H9 (cell line): ENCODE measurements around the gene SMARCC2. TPM values are rescaled to one million over a fixed set of nuclear protein-coding genes. Genes with fewer than 3 reads are reported as not detected.

ENCODE experiments used
- DNase-seq: peaks from one replicate; pipeline ENCODE4 v3.0.0-alpha.2; 2017
- H2AFZ ChIP-seq: one replicate; pipeline ENCODE4 v1.6.1; 2013; ENCODE audit warnings: mild to moderate bottlenecking, low read length, control low read depth, moderate library complexity
- H2AK5ac ChIP-seq: 2 replicates; pipeline ENCODE4 v1.6.1; 2013; ENCODE audit warnings: low read length, control low read depth, mixed read lengths; ENCODE audit not compliant: insufficient read length
- H2BK120ac ChIP-seq: one replicate; pipeline ENCODE4 v1.6.1; 2013; ENCODE audit warnings: low read depth, mild to moderate bottlenecking, low read length, control low read depth, inconsistent platforms; ENCODE audit not compliant: poor library complexity, severe bottlenecking
- H2BK12ac ChIP-seq: 2 replicates; pipeline ENCODE4 v1.6.1; 2013; ENCODE audit warnings: low read length, control low read depth, mixed read lengths, low read depth; ENCODE audit not compliant: insufficient read length
- H2BK15ac ChIP-seq: 2 replicates; pipeline ENCODE4 v1.6.1; 2013; ENCODE audit warnings: low read depth, low read length, control low read depth
- H2BK20ac ChIP-seq: one replicate; pipeline ENCODE4 v1.6.1; 2013; ENCODE audit warnings: low read depth, mild to moderate bottlenecking, low read length, control low read depth, inconsistent platforms; ENCODE audit not compliant: poor library complexity, severe bottlenecking
- H2BK5ac ChIP-seq: 2 replicates; pipeline ENCODE4 v1.6.1; 2013; ENCODE audit warnings: low read length, control low read depth, mixed read lengths; ENCODE audit not compliant: insufficient read length
- H3K14ac ChIP-seq: 2 replicates; pipeline ENCODE4 v1.6.1; 2013; ENCODE audit warnings: low read length, control low read depth; ENCODE audit not compliant: insufficient read depth
- H3K18ac ChIP-seq: 2 replicates; pipeline ENCODE4 v1.6.1; 2013; ENCODE audit warnings: low read depth, mild to moderate bottlenecking, mixed read lengths, low read length, control low read depth; ENCODE audit not compliant: insufficient read length
- H3K23ac ChIP-seq: 2 replicates; pipeline ENCODE4 v1.6.1; 2013; ENCODE audit warnings: low read length, control low read depth, mixed read lengths, low read depth; ENCODE audit not compliant: insufficient read length
- H3K23me2 ChIP-seq: 2 replicates; pipeline ENCODE4 v1.6.1; 2013; ENCODE audit warnings: low read depth, mild to moderate bottlenecking, mixed read lengths, low read length, control low read depth; ENCODE audit not compliant: insufficient read length, poor library complexity, severe bottlenecking
- H3K27ac ChIP-seq: 2 replicates; pipeline ENCODE4 v1.5.1; 2013; ENCODE audit warnings: low read length, control low read depth, mixed read lengths, low read depth; ENCODE audit not compliant: insufficient read length
- H3K27me3 ChIP-seq: 2 replicates; pipeline ENCODE4 v1.6.1; 2013; ENCODE audit warnings: low read length, control low read depth, inconsistent platforms; ENCODE audit not compliant: insufficient read depth
- H3K4ac ChIP-seq: 2 replicates; pipeline ENCODE4 v1.6.1; 2013; ENCODE audit warnings: low read depth, mild to moderate bottlenecking, control low read depth, inconsistent platforms, low read length, moderate library complexity
- H3K4me1 ChIP-seq: 2 replicates; pipeline ENCODE4 v1.6.1; 2013; ENCODE audit warnings: low read length, control low read depth, inconsistent platforms; ENCODE audit not compliant: insufficient read depth
- H3K4me2 ChIP-seq: 2 replicates; pipeline ENCODE4 v1.6.1; 2013; ENCODE audit warnings: low read length, control low read depth, mixed read lengths; ENCODE audit not compliant: insufficient read length, insufficient read depth
- H3K56ac ChIP-seq: 2 replicates; pipeline ENCODE4 v1.6.1; 2013; ENCODE audit warnings: low read depth, mild to moderate bottlenecking, mixed read lengths, low read length, control low read depth; ENCODE audit not compliant: insufficient read length
- H3K79me1 ChIP-seq: 2 replicates; pipeline ENCODE4 v1.6.1; 2013; ENCODE audit warnings: low read depth, mild to moderate bottlenecking, moderate library complexity, low read length, control low read depth, inconsistent platforms; ENCODE audit not compliant: insufficient read depth, poor library complexity, severe bottlenecking
- H3K79me2 ChIP-seq: 2 replicates; pipeline ENCODE4 v1.6.1; 2013; ENCODE audit warnings: low read length, control low read depth, inconsistent platforms; ENCODE audit not compliant: insufficient read depth
- H3K9ac ChIP-seq: 2 replicates; pipeline ENCODE4 v1.6.1; 2013; ENCODE audit warnings: low read length, control low read depth, mixed read lengths; ENCODE audit not compliant: insufficient read length; ENCODE audit errors: extremely low read depth
- H3K9me3 ChIP-seq: one replicate; pipeline ENCODE4 v1.6.1; 2013; ENCODE audit warnings: low read depth, low read length, inconsistent platforms; ENCODE audit not compliant: control insufficient read depth
- H3T11ph ChIP-seq: one replicate; pipeline ENCODE4 v1.6.1; 2013; ENCODE audit warnings: mild to moderate bottlenecking, low read length, control low read depth, inconsistent platforms
- H4K20me1 ChIP-seq: one replicate; pipeline ENCODE4 v1.6.1; 2013; ENCODE audit not compliant: control insufficient read depth, insufficient read length, insufficient read depth
- H4K5ac ChIP-seq: 2 replicates; pipeline ENCODE4 v1.6.1; 2013; ENCODE audit warnings: low read depth, mild to moderate bottlenecking, mixed read lengths, low read length, control low read depth; ENCODE audit not compliant: insufficient read length
- H4K8ac ChIP-seq: replicated peaks from 2 replicates; pipeline ENCODE4 v1.6.1; 2013; ENCODE audit warnings: low read length, control low read depth, mixed read lengths, low read depth; ENCODE audit not compliant: insufficient read length
- H4K91ac ChIP-seq: 2 replicates; pipeline ENCODE4 v1.6.1; 2013; ENCODE audit warnings: low read depth, mild to moderate bottlenecking, moderate library complexity, mixed read lengths, low read length, control low read depth; ENCODE audit not compliant: insufficient read length
- H3K27ac Mint-ChIP-seq, 3 experiments: 2 replicates in 2 of 3; 3 replicates in 1 of 3; pipeline ENCODE4 v1.8.0; 2020 to 2021; ENCODE audit warnings: mixed read lengths in 3 of 3, mild to moderate bottlenecking in 1 of 3, moderate library complexity in 1 of 3
- H3K27me3 Mint-ChIP-seq: 2 replicates; pipeline ENCODE4 v1.8.0; 2021; ENCODE audit warnings: low read depth, mild to moderate bottlenecking, moderate library complexity, mixed read lengths
- H3K36me3 Mint-ChIP-seq, 3 experiments: 2 replicates in 2 of 3; 3 replicates in 1 of 3; pipeline ENCODE4 v1.8.0; 2020 to 2021; ENCODE audit warnings: low read depth in 3 of 3, mixed read lengths in 3 of 3; ENCODE audit not compliant: insufficient read depth in 1 of 3
- H3K4me1 Mint-ChIP-seq, 2 experiments: 2 replicates each; pipeline ENCODE4 v1.8.0; 2020; ENCODE audit warnings: mixed read lengths in 2 of 2
- H3K4me3 Mint-ChIP-seq, 2 experiments: 2 replicates in 1 of 2; 3 replicates in 1 of 2; pipeline ENCODE4 v1.8.0; 2020 to 2021; ENCODE audit warnings: mild to moderate bottlenecking in 2 of 2, mixed read lengths in 2 of 2, moderate library complexity in 1 of 2
- H3K9me3 Mint-ChIP-seq, 2 experiments: 2 replicates in 1 of 2; 3 replicates in 1 of 2; pipeline ENCODE4 v1.8.0; 2020; ENCODE audit warnings: mild to moderate bottlenecking in 2 of 2, mixed read lengths in 2 of 2, moderate library complexity in 1 of 2
- WGBS: extraction: QIAGEN DNeasy Blood & Tissue Kit; methylation state at CpG from one replicate; pipeline ENCODE4 v1.1.7; 2013; ENCODE audit warnings: missing lambda C conversion rate, low lambda C conversion rate, mixed read lengths; ENCODE audit not compliant: insufficient read length; ENCODE audit errors: extremely low coverage; 5-methylcytosine and 5-hydroxymethylcytosine counted together
- total RNA-seq: library from RNA; stranded (reverse); gene quantifications from 2 replicates; pipeline ENCODE4 v1.2.1, GENCODE V29; 2021
- TF ChIP-seq, protein P1 (sequence below): fragments of 200-600 bp; sonication (generic); conservative IDR thresholded peaks from 3 replicates; pipeline ENCODE4 v1.8.0; 2021; ENCODE audit warnings: antibody characterized with exemption, mild to moderate bottlenecking

The SMARCC2 gene
- total RNA-seq, 1 experiment from 2014 or later = 86.9 TPM

DNA sequence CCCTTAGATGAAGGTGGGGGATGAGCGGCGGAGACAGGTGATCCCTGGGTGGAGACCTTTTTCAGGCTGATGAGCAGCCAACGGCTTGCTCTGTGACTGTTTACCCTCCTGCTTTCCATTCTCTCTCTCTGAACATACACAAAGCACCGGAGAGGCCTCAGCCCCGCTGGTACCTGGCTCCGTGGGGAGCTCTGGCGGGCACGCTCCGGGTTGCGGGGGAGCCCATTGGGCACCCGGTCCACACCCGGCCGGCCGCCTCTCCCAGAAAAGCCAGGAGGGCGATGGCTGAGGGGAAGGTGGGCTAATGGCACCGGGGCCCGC is 545 bp downstream of the SMARCC2 start:
- Histone ChIP-seq H3K56ac (no peak overlapping the region), H4K5ac (no peak overlapping the region), H2BK120ac (no peak overlapping the region), H3K4me2 (peak overlapping the region; percentile 79), H4K91ac (no peak overlapping the region), H3K4me1 (peaks cover 8% of the 10 kb centered on the region), H3K79me2 (peaks cover 8% of the 10 kb centered on the region; the same call in 1 of the 2 replicates), H2BK20ac (no peak overlapping the region), H3K4ac (no peak overlapping the region), H2AK5ac (no peak overlapping the region), H2BK12ac (no peak overlapping the region), H4K8ac (no peak overlapping the region), H2AFZ (no peak overlapping the region), H3K14ac (0 out of 2 replicates have a peak overlapping the region, but pooled peaks have one; percentile 6), H3K18ac (no peak overlapping the region), H3K23me2 (peaks cover 12% of the 10 kb centered on the region), H2BK15ac (no peak overlapping the region), H3T11ph (no peak overlapping the region), H3K79me1 (peaks cover 6% of the 10 kb centered on the region), H4K20me1 (no peaks in the 10 kb centered on the region), H3K9me3 (no peaks in the 10 kb centered on the region), H3K23ac (no peak overlapping the region), H3K27me3 (no peaks in the 10 kb centered on the region), H3K9ac (peak overlapping the region; percentile 56), H2BK5ac (no peak overlapping the region), H3K27ac (no peak overlapping the region)
- Mint-ChIP-seq H3K27me3 (peaks cover 3% of the 10 kb centered on the region; the same call in 1 of the 2 replicates), H3K27ac (peak overlapping the region; percentile 82 to 97 (median 94); a peak in 6 of 7 replicates), H3K9me3 (0 out of 5 replicates have a peak, but pooled peaks cover 0 to 3% of the 10 kb centered on the region in 2 experiments), H3K4me1 (peaks cover 24 to 27% of the 10 kb centered on the region in 2 experiments), H3K4me3 (peak overlapping the region; percentile 91 to 98), H3K36me3 (peaks cover 35 to 52% (median 44%) of the 10 kb centered on the region in 3 experiments; a peak in 6 of 7 replicates)
- peak; percentile 43 for DNase-seq
- WGBS = no CpG with 5 or more reads among the region's 17 CpGs
- TF ChIP-seq, protein P1, sequence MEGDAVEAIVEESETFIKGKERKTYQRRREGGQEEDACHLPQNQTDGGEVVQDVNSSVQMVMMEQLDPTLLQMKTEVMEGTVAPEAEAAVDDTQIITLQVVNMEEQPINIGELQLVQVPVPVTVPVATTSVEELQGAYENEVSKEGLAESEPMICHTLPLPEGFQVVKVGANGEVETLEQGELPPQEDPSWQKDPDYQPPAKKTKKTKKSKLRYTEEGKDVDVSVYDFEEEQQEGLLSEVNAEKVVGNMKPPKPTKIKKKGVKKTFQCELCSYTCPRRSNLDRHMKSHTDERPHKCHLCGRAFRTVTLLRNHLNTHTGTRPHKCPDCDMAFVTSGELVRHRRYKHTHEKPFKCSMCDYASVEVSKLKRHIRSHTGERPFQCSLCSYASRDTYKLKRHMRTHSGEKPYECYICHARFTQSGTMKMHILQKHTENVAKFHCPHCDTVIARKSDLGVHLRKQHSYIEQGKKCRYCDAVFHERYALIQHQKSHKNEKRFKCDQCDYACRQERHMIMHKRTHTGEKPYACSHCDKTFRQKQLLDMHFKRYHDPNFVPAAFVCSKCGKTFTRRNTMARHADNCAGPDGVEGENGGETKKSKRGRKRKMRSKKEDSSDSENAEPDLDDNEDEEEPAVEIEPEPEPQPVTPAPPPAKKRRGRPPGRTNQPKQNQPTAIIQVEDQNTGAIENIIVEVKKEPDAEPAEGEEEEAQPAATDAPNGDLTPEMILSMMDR = no peak
